Activated naive CD4-positive, alpha-beta T cell treated with anti-CD3 and anti-CD28 coated beads, Interleukin-2, amount 10 ng/mL, durations not matched to agents 5 hours and 36 hours (primary cell): ENCODE measurements around the gene VPS37C. TPM values are rescaled to one million over a fixed set of nuclear protein-coding genes. Genes with fewer than 3 reads are reported as not detected.

Experiments used
- total RNA-seq, 2 experiments: library from RNA; stranded (reverse); gene quantifications; one replicate each; pipeline ENCODE4 v1.2.3, GENCODE V29; 2021

The VPS37C gene
- total RNA-seq: 1 to 10 TPM; 5.0 to 6.2 TPM

GRCh38 chr11:61161190-61162091 is at the start of gene VPS37C:
Gene VPS37C (minus strand): TSS chr11:61161426. CDS start chr11:61138829, 22,597 bp downstream.

DNA sequence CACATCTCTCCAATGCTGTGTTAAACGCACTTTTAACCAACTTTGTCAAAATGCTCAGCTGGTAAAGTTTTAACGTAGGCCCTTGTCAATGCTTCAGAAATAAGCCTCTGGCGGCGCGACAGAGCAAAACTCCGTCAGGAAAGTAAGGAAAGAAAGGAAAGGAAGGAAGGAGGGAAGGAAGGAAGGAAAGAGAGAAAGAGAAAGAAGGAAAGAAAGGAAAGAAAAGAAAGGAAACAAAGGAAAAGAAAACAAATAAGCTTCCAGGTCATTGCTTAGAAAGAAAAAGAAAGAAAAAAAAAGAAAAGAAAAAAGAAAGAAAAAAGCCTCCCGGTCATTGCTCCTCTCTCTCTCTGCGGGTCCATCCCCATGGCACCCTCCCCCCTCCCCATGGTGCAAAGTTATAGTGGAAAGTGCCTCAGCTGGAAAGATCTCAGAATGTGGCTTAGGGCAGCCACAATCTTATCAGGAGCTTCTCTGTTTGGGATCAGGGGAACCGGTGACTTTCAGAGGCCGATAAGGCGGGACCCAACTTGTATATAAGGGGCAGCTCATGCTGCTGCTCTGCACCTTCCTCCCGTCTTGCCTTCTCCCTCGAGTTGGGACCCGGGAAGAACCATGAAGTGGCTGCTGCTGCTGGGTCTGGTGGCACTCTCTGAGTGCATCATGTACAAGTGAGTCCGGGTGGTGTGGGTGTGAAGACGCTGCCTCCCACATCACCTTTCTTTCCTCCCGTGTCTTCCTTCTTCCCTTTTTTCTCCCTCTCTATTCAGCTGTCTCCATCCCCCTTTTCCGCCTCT is 41.9 kb upstream of the VPS37C start, which contains the start of gene PGA3:
Gene PGA3 (plus strand): TSS at position 566 of the 797 bp plus-strand sequence. CDS start 50 bp downstream, at position 616.

Other genes with a start within 250 kb of the VPS37C start
- gene TMEM109, start 247.3 kb downstream of the VPS37C start, total RNA-seq: 10 to 100 TPM; 89.6 to 93.6 TPM
- gene TMEM132A, start 237.0 kb downstream of the VPS37C start, total RNA-seq: under 1 TPM; 0.31 to 0.38 TPM
- 1 to 10 TPM; 3.7 to 3.8 TPM for gene SLC15A3, start 209.2 kb downstream of the VPS37C start, total RNA-seq
- 100 to 1,000 TPM; 349 to 352 TPM for gene CD6, start 189.7 kb downstream of the VPS37C start, total RNA-seq
- 100 to 1,000 TPM; 393 to 405 TPM for gene CD5, start 58.9 kb downstream of the VPS37C start, total RNA-seq
- gene PGA3, start 42.1 kb upstream of the VPS37C start, total RNA-seq: not detected
- not detected for gene PGA4, start 60.9 kb upstream of the VPS37C start, total RNA-seq
- gene PGA5, start 79.7 kb upstream of the VPS37C start, total RNA-seq: not detected
- gene VWCE, start 133.9 kb upstream of the VPS37C start, total RNA-seq: 1 to 10 TPM; 2.5 to 2.6 TPM
- 100 to 1,000 TPM; 177 to 178 TPM for gene DDB1, start 171.7 kb upstream of the VPS37C start, total RNA-seq
- gene TKFC, start 171.8 kb upstream of the VPS37C start, total RNA-seq: 10 to 100 TPM; 41.8 to 42.9 TPM
- 10 to 100 TPM; 35.6 to 43.0 TPM for gene CYB561A3, start 200.5 kb upstream of the VPS37C start, total RNA-seq
- gene TMEM138, start 200.9 kb upstream of the VPS37C start, total RNA-seq: 10 to 100 TPM; 39.1 to 44.6 TPM
- gene TMEM216, start 231.2 kb upstream of the VPS37C start, total RNA-seq: 1 to 10 TPM; 6.6 to 8.6 TPM